Activated CD4-positive, alpha-beta T cell treated with anti-CD3 and anti-CD28 coated beads for 36 hours (primary cell): Measurements from ENCODE around the gene THEM4. TPM values are rescaled to one million over a fixed set of nuclear protein-coding genes. Genes with fewer than 3 reads are reported as not detected.
"Not testable (repeated sequence)": the region's sequence is repeated elsewhere in the genome, so short reads cannot be mapped to it uniquely, and the experiment has no call there.

Experiments
- ATAC-seq: fragments of 200-7000 bp; cut with Tn5 transposase; one replicate; pipeline ENCODE4 v1.10.0; 2021; ENCODE audit warnings: mild to moderate bottlenecking, moderate library complexity
- CTCF ChIA-PET: fragments of 350-600 bp; sonication (Branson Sonifier 250); formaldehyde crosslinking; loops from one replicate; lab custom pipeline; 2021; ENCODE audit warnings: antibody characterized with exemption; lab: Charles Lee
- POLR2A ChIA-PET: fragments of 350-600 bp; sonication (Branson Sonifier 250); formaldehyde crosslinking; loops from one replicate; lab custom pipeline; 2021; ENCODE audit warnings: antibody characterized with exemption, inconsistent platforms; lab: Charles Lee
- DNase-seq: peaks from one replicate; pipeline ENCODE4 v3.0.0-alpha.2; 2020
- H3K27ac Mint-ChIP-seq: one replicate; pipeline ENCODE4 v1.8.0; 2021; ENCODE audit warnings: mixed read lengths
- H3K27me3 Mint-ChIP-seq: one replicate; pipeline ENCODE4 v1.8.0; 2021; ENCODE audit warnings: mixed read lengths
- H3K36me3 Mint-ChIP-seq: one replicate; pipeline ENCODE4 v1.8.0; 2021; ENCODE audit warnings: low read depth, mixed read lengths
- H3K4me1 Mint-ChIP-seq: one replicate; pipeline ENCODE4 v1.8.0; 2021; ENCODE audit warnings: mixed read lengths
- H3K4me3 Mint-ChIP-seq: one replicate; pipeline ENCODE4 v1.8.0; 2021; ENCODE audit warnings: mild to moderate bottlenecking, moderate library complexity, mixed read lengths
- H3K9me3 Mint-ChIP-seq: one replicate; pipeline ENCODE4 v1.8.0; 2021; ENCODE audit warnings: low read depth, mixed read lengths
- intact Hi-C, 2 experiments: fragments of 100-400 bp; cut with DNase I in 1 of 2; cut with micrococcal nuclease in 1 of 2; formaldehyde crosslinking; loops; one replicate each; pipeline versions ENCODE4 v1.14.2 to v1.15.1; 2022 to 2024; cut with DNase I, micrococcal nuclease
- total RNA-seq, 2 experiments: library from RNA; stranded (reverse); gene quantifications; one replicate each; pipeline ENCODE4 v1.2.3, GENCODE V29; 2021

The THEM4 gene
- total RNA-seq, 2 experiments from 2014 or later, result 23.9 to 26.0 TPM

GRCh38 chr1:151893176-151893924, 16.0 kb downstream of the THEM4 start:
- intact Hi-C loops, result loop anchor here in 1 of 2 experiments (5.0 kb wide), 1 partner anchor 104 kb away; no protein-coding TSS in a partner anchor
- DNase-seq, result no peak
- Mint-ChIP-seq H3K9me3 (no peaks in the 10 kb centered on the region), H3K4me1 (peaks cover 52% of the 10 kb centered on the region), H3K36me3 (peaks cover 68% of the 10 kb centered on the region), H3K27me3 (no peaks in the 10 kb centered on the region), H3K4me3 (no peak overlapping the region), H3K27ac (peak overlapping the region; percentile 39)
- ChIA-PET POLR2A (interaction anchor here (0.6 to 0.7 kb wide), 3 partner anchors 12 to 100 kb away, joined by 3 to 4 read pairs (median 3); no protein-coding TSS in a partner anchor), CTCF (interaction anchor here (0.6 to 2.6 kb wide), 3 partner anchors 16 to 217 kb away, joined by 3 to 8 read pairs (median 6); no protein-coding TSS in a partner anchor)
- ATAC-seq, result peak; percentile 41

GRCh38 chr1:151892190-151892589, 17.1 kb downstream of the THEM4 start:
- no peaks in the 10 kb centered on the region for H3K27me3 Mint-ChIP-seq
- intact Hi-C loops, result loop anchor here in 1 of 2 experiments (5.0 kb wide), 1 partner anchor 105 kb away; no protein-coding TSS in a partner anchor
- H3K4me1 Mint-ChIP-seq, result peaks cover 41% of the 10 kb centered on the region
- H3K4me3 Mint-ChIP-seq, result no peak overlapping the region
- POLR2A ChIA-PET, result no interaction called here
- peaks cover 70% of the 10 kb centered on the region for H3K36me3 Mint-ChIP-seq
- DNase-seq (no peak), ATAC-seq (no peak)
- CTCF ChIA-PET, result interaction anchor here (0.8 kb wide), 1 partner anchor 15 kb away, joined by 6 read pairs; no protein-coding TSS in a partner anchor
- no peaks in the 10 kb centered on the region for H3K9me3 Mint-ChIP-seq
- H3K27ac Mint-ChIP-seq, result peak overlapping the region; percentile 59

- Mint-ChIP-seq H3K27ac (peak overlapping the region; percentile 59), H3K9me3 (no peaks in the 10 kb centered on the region), H3K36me3 (peaks cover 73% of the 10 kb centered on the region), H3K4me1 (peaks cover 34% of the 10 kb centered on the region), H3K4me3 (no peak overlapping the region), H3K27me3 (no peaks in the 10 kb centered on the region)
- CTCF ChIA-PET, result interaction anchor here (0.5 to 2.1 kb wide), 5 partner anchors 10 to 145 kb away, joined by 3 to 8 read pairs (median 3); partner anchors contain the start of gene S100A11
- POLR2A ChIA-PET, result no interaction called here
- ATAC-seq (peak; percentile 48), DNase-seq (no peak)
- intact Hi-C loops, result loop anchor here in 1 of 2 experiments (5.0 kb wide), 1 partner anchor 106 kb away; no protein-coding TSS in a partner anchor
Measured at GRCh38 chr1:151891512-151891911, 17.8 kb downstream of the THEM4 start.

- CTCF ChIA-PET, result interaction anchor here (0.7 to 4.6 kb wide), 6 partner anchors 9 to 112 kb away, joined by 3 to 23 read pairs (median 4); no protein-coding TSS in a partner anchor
- Mint-ChIP-seq H3K36me3 (peaks cover 64% of the 10 kb centered on the region), H3K4me3 (no peak overlapping the region), H3K27me3 (no peaks in the 10 kb centered on the region), H3K4me1 (peaks cover 25% of the 10 kb centered on the region), H3K27ac (no peak overlapping the region), H3K9me3 (no peaks in the 10 kb centered on the region)
- DNase-seq (no peak), ATAC-seq (peak; percentile 57)
- POLR2A ChIA-PET, result no interaction called here
- intact Hi-C loops, result loop anchor here in 1 of 2 experiments (1.0 to 5.0 kb wide), 3 partner anchors 45 to 298 kb away; no protein-coding TSS in a partner anchor
Measured at GRCh38 chr1:151888972-151889570, 20.2 kb downstream of the THEM4 start.

GRCh38 chr1:151887028-151887427, 22.3 kb downstream of the THEM4 start:
- CTCF ChIA-PET, result interaction anchor here (0.8 to 4.6 kb wide), 7 partner anchors 11 to 147 kb away, joined by 3 to 23 read pairs (median 3); no protein-coding TSS in a partner anchor
- POLR2A ChIA-PET, result no interaction called here
- DNase-seq, result no peak
- H3K4me1 Mint-ChIP-seq, result peaks cover 12% of the 10 kb centered on the region
- ATAC-seq, result no peak
- no peaks in the 10 kb centered on the region for H3K27me3 Mint-ChIP-seq
- H3K27ac Mint-ChIP-seq, result no peak overlapping the region
- H3K36me3 Mint-ChIP-seq, result peaks cover 52% of the 10 kb centered on the region
- no peaks in the 10 kb centered on the region for H3K9me3 Mint-ChIP-seq
- intact Hi-C loops, result loop anchor here in 1 of 2 experiments (5.0 kb wide), 1 partner anchor 300 kb away; no protein-coding TSS in a partner anchor
- H3K4me3 Mint-ChIP-seq, result no peak overlapping the region

- no peaks in the 10 kb centered on the region for H3K4me1 Mint-ChIP-seq
- H3K36me3 Mint-ChIP-seq, result peaks cover 42% of the 10 kb centered on the region
- H3K9me3 Mint-ChIP-seq, result no peaks in the 10 kb centered on the region
- POLR2A ChIA-PET, result no interaction called here
- no peak overlapping the region for H3K4me3 Mint-ChIP-seq
- CTCF ChIA-PET, result interaction anchor here (0.6 to 4.6 kb wide), 2 partner anchors 32 to 116 kb away, joined by 3 to 23 read pairs; partner anchors contain the start of gene THEM5
- no peaks in the 10 kb centered on the region for H3K27me3 Mint-ChIP-seq
- no peak overlapping the region for H3K27ac Mint-ChIP-seq
- intact Hi-C loops, result loop anchor here in 1 of 2 experiments (5.0 kb wide), 1 partner anchor 302 kb away; no protein-coding TSS in a partner anchor
- ATAC-seq (no peak), DNase-seq (no peak)
Measured at GRCh38 chr1:151885479-151885878, 23.8 kb downstream of the THEM4 start.

- H3K4me3 Mint-ChIP-seq, H3K27me3 Mint-ChIP-seq, POLR2A ChIA-PET, ATAC-seq, H3K27ac Mint-ChIP-seq, DNase-seq, H3K9me3 Mint-ChIP-seq, H3K4me1 Mint-ChIP-seq: not testable (repeated sequence)
- CTCF ChIA-PET, result interaction anchor here (0.6 to 4.6 kb wide), 3 partner anchors 32 to 116 kb away, joined by 3 to 23 read pairs (median 3); partner anchors contain the start of gene THEM5
- H3K36me3 Mint-ChIP-seq, result peaks cover 39% of the 10 kb centered on the region
- intact Hi-C loops, result loop anchor here in 1 of 2 experiments (5.0 kb wide), 1 partner anchor 302 kb away; no protein-coding TSS in a partner anchor
Measured at GRCh38 chr1:151884879-151885278, 24.4 kb downstream of the THEM4 start.

GRCh38 chr1:151884445-151884844, 24.9 kb downstream of the THEM4 start:
- DNase-seq, H3K27ac Mint-ChIP-seq, ATAC-seq, intact Hi-C loops, H3K4me1 Mint-ChIP-seq, H3K27me3 Mint-ChIP-seq, H3K9me3 Mint-ChIP-seq, H3K4me3 Mint-ChIP-seq, POLR2A ChIA-PET: not testable (repeated sequence)
- CTCF ChIA-PET, result interaction anchor here (0.8 to 1.3 kb wide), 4 partner anchors 15 to 96 kb away, joined by 3 to 4 read pairs (median 3); no protein-coding TSS in a partner anchor
- peaks cover 37% of the 10 kb centered on the region for H3K36me3 Mint-ChIP-seq

GRCh38 chr1:151883898-151884297, 25.4 kb downstream of the THEM4 start:
- intact Hi-C loops, H3K27me3 Mint-ChIP-seq, H3K4me1 Mint-ChIP-seq, DNase-seq, H3K4me3 Mint-ChIP-seq, POLR2A ChIA-PET, H3K9me3 Mint-ChIP-seq, H3K27ac Mint-ChIP-seq, ATAC-seq: not testable (repeated sequence)
- CTCF ChIA-PET, result interaction anchor here (0.8 to 1.3 kb wide), 4 partner anchors 15 to 96 kb away, joined by 3 to 4 read pairs (median 3); no protein-coding TSS in a partner anchor
- peaks cover 32% of the 10 kb centered on the region for H3K36me3 Mint-ChIP-seq

GRCh38 chr1:151882918-151883317, 26.4 kb downstream of the THEM4 start:
- H3K4me1 Mint-ChIP-seq, intact Hi-C loops: not testable (repeated sequence)

More at GRCh38 chr1:151882918-151883317, 26.4 kb downstream of the THEM4 start:
- H3K27me3 Mint-ChIP-seq, ATAC-seq, POLR2A ChIA-PET, H3K9me3 Mint-ChIP-seq, DNase-seq, H3K4me3 Mint-ChIP-seq, H3K27ac Mint-ChIP-seq: not testable (repeated sequence)
- H3K36me3 Mint-ChIP-seq, result peaks cover 28% of the 10 kb centered on the region
- CTCF ChIA-PET, result interaction anchor here (0.7 to 2.3 kb wide), 4 partner anchors 8 to 289 kb away, joined by 3 to 8 read pairs (median 4); no protein-coding TSS in a partner anchor
